HepG2 (cell line): ENCODE measurements around the gene INTS3. TPM values are rescaled to one million over a fixed set of nuclear protein-coding genes. Genes with fewer than 3 reads are reported as not detected.

Experiments used
- BRCA1 ChIP-seq: sonication (generic); formaldehyde crosslinking; IDR thresholded peaks from 2 replicates; pipeline ENCODE4 v1.4.0; 2020; ENCODE audit warnings: missing genetic modification reagents
- TAF1 ChIP-seq: sonication (generic); formaldehyde crosslinking; IDR thresholded peaks from 2 replicates; pipeline ENCODE4 v1.4.0; 2020; ENCODE audit warnings: missing genetic modification reagents
- ZNF232 ChIP-seq: sonication (generic); formaldehyde crosslinking; IDR thresholded peaks from 2 replicates; pipeline ENCODE4 v1.4.0; 2020; ENCODE audit warnings: missing genetic modification reagents, borderline replicate concordance
- ZNF781 ChIP-seq: sonication (generic); formaldehyde crosslinking; IDR thresholded peaks from 2 replicates; pipeline ENCODE4 v1.5.1; 2020; ENCODE audit warnings: borderline replicate concordance, mild to moderate bottlenecking, missing genetic modification reagents; ENCODE audit errors: not compliant biosample characterization
- ZSCAN20 ChIP-seq: sonication (generic); formaldehyde crosslinking; IDR thresholded peaks from 2 replicates; pipeline ENCODE4 v1.4.0; 2020; ENCODE audit warnings: missing genetic modification reagents, mild to moderate bottlenecking, borderline replicate concordance
- polyA plus RNA-seq, 8 experiments: library from polyadenylated mRNA; depleted of rRNA in 3 of 8; stranded (reverse) in 7 of 8; unstranded in 1 of 8; fragments of >200 nt; fragmentation: Illumina TruSeq in 4 of 8; extraction: Trizol in 4 of 8; gene quantifications; 2 replicates each; pipeline versions ENCODE4 v1.2.1 to v1.2.3, GENCODE V29; 2011 to 2016; ENCODE audit warnings: low read depth in 4 of 8, missing spikeins in 1 of 8, mixed read lengths in 1 of 8; ENCODE audit not compliant: insufficient read depth in 1 of 8
- total RNA-seq, 5 experiments: library from RNA; depleted of rRNA; stranded (reverse); fragments of >200 nt; fragmentation: Illumina TruSeq; extraction: Trizol; gene quantifications; 2 replicates each; pipeline ENCODE4 v1.2.3, GENCODE V29; 2016; ENCODE audit warnings: low read depth in 1 of 5
- TF ChIP-seq, protein P1 (sequence below): sonication (generic); formaldehyde crosslinking; IDR thresholded peaks from 2 replicates; pipeline ENCODE4 v1.5.1; 2020; ENCODE audit warnings: mild to moderate bottlenecking, missing genetic modification reagents
- TF ChIP-seq, protein P2 (sequence below): conservative IDR thresholded peaks from 2 replicates; pipeline ENCODE4 v1.6.1; 2018; ENCODE audit warnings: missing genetic modification reagents
- TF ChIP-seq, protein P3 (sequence below): sonication (generic); formaldehyde crosslinking; IDR thresholded peaks from 2 replicates; pipeline ENCODE4 v1.4.0; 2020; ENCODE audit warnings: missing genetic modification reagents
- TF ChIP-seq, protein P4 (sequence below): sonication (generic); formaldehyde crosslinking; IDR thresholded peaks from 2 replicates; pipeline ENCODE4 v1.5.0; 2020; ENCODE audit warnings: mild to moderate bottlenecking, low read depth, missing genetic modification reagents, borderline replicate concordance

The INTS3 gene
- total and polyA plus RNA-seq, 2 of the 13 experiments (the other 11 are each of a cell fraction or from before 2014, with no cell fraction given): 17.2 to 27.2 TPM

DNA sequence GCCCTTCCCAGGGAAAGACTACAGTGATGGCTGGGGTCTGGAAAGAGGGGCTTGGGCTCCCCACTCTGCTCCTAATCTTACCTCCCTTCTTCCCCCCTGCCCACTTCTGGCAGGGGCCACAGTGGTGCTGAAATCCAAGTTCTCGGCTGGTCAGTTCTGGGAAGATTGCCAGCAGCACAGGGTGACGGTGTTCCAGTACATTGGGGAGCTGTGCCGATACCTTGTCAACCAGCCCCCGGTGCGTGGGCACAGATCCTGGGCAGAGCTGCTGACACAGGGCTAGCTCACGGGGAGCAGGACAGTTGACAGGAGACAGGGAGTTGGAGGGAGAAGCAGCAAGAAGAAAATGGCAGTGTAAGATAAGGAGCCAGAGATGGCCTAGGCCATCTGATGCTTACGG, 49.8 kb downstream of the INTS3 start (continued):
- TF ChIP-seq BRCA1 (CRISPR knock-in tag) (no peak), ZNF232 (CRISPR knock-in tag) (no peak), TAF1 (CRISPR knock-in tag) (no peak), ZNF781 (CRISPR knock-in tag) (no peak), ZSCAN20 (no peak)
- TF ChIP-seq, protein P1, sequence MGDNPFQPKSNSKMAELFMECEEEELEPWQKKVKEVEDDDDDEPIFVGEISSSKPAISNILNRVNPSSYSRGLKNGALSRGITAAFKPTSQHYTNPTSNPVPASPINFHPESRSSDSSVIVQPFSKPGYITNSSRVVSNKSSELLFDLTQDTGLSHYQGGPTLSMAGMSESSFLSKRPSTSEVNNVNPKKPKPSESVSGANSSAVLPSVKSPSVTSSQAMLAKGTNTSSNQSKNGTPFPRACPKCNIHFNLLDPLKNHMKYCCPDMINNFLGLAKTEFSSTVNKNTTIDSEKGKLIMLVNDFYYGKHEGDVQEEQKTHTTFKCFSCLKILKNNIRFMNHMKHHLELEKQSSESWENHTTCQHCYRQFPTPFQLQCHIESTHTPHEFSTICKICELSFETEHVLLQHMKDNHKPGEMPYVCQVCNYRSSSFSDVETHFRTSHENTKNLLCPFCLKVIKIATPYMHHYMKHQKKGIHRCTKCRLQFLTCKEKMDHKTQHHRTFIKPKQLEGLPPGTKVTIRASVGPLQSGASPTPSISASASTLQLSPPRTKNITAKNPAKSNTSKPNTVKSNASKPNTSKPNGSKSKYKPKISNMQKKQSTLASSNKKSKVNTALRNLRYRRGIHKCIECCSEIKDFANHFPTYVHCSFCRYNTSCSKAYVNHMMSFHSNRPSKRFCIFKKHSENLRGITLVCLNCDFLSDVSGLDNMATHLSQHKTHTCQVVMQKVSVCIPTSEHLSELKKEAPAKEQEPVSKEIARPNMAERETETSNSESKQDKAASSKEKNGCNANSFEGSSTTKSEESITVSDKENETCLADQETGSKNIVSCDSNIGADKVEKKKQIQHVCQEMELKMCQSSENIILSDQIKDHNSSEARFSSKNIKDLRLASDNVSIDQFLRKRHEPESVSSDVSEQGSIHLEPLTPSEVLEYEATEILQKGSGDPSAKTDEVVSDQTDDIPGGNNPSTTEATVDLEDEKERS (CRISPR knock-in tag): no peak
- TF ChIP-seq, protein P2, sequence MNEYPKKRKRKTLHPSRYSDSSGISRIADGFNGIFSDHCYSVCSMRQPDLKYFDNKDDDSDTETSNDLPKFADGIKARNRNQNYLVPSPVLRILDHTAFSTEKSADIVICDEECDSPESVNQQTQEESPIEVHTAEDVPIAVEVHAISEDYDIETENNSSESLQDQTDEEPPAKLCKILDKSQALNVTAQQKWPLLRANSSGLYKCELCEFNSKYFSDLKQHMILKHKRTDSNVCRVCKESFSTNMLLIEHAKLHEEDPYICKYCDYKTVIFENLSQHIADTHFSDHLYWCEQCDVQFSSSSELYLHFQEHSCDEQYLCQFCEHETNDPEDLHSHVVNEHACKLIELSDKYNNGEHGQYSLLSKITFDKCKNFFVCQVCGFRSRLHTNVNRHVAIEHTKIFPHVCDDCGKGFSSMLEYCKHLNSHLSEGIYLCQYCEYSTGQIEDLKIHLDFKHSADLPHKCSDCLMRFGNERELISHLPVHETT: no peak
- TF ChIP-seq, protein P3, sequence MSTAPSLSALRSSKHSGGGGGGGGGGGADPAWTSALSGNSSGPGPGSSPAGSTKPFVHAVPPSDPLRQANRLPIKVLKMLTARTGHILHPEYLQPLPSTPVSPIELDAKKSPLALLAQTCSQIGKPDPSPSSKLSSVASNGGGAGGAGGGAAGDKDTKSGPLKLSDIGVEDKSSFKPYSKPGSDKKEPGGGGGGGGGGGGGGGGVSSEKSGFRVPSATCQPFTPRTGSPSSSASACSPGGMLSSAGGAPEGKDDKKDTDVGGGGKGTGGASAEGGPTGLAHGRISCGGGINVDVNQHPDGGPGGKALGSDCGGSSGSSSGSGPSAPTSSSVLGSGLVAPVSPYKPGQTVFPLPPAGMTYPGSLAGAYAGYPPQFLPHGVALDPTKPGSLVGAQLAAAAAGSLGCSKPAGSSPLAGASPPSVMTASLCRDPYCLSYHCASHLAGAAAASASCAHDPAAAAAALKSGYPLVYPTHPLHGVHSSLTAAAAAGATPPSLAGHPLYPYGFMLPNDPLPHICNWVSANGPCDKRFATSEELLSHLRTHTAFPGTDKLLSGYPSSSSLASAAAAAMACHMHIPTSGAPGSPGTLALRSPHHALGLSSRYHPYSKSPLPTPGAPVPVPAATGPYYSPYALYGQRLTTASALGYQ: no peak
- TF ChIP-seq, protein P4, sequence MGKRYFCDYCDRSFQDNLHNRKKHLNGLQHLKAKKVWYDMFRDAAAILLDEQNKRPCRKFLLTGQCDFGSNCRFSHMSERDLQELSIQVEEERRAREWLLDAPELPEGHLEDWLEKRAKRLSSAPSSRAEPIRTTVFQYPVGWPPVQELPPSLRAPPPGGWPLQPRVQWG (CRISPR knock-in tag): no peak
